SU-DHL-6 (cell line): ENCODE results near the gene CKAP2L.
"Not testable (repeated sequence)": the region's sequence is repeated elsewhere in the genome, so short reads cannot be mapped to it uniquely, and the experiment has no call there.

Experiments
- H2AFZ ChIP-seq: fragments of 200-600 bp; sonication (generic); 2 replicates; pipeline ENCODE4 v1.6.1; 2014; ENCODE audit warnings: low read depth, mild to moderate bottlenecking, moderate library complexity, mixed read lengths, antibody characterized with exemption, low read length; ENCODE audit not compliant: severe bottlenecking
- H3F3A ChIP-seq: fragments of 200-600 bp; shearing (Covaris generic); 2 replicates; pipeline ENCODE4 v1.6.0; 2016; ENCODE audit warnings: antibody characterized with exemption, mild to moderate bottlenecking; ENCODE audit not compliant: insufficient read depth
- H3K27ac ChIP-seq: fragments of 200-600 bp; sonication (generic); 2 replicates; pipeline ENCODE4 v1.5.1; 2016; ENCODE audit warnings: low read depth, mild to moderate bottlenecking, low read length, moderate library complexity, mixed read lengths
- H3K27me3 ChIP-seq: fragments of 200-600 bp; sonication (generic), shearing (Covaris generic); 2 replicates; pipeline ENCODE4 v1.6.0; 2014; ENCODE audit warnings: mild to moderate bottlenecking, low read length
- H3K36me3 ChIP-seq: fragments of 200-600 bp; sonication (generic); 2 replicates; pipeline ENCODE4 v1.6.1; 2014; ENCODE audit warnings: mild to moderate bottlenecking, low read length, mixed read lengths
- H3K4me2 ChIP-seq: fragments of 300-600, 200-600 bp; shearing (Covaris generic), sonication (generic); 2 replicates; pipeline ENCODE4 v1.6.0; 2014; ENCODE audit warnings: low read length, low read depth, mild to moderate bottlenecking; ENCODE audit not compliant: poor library complexity, severe bottlenecking
- H3K4me3 ChIP-seq: fragments of 200-600 bp; sonication (generic); 2 replicates; pipeline ENCODE4 v1.5.1; 2014; ENCODE audit warnings: antibody characterized with exemption, low read length, mild to moderate bottlenecking, mixed read lengths; ENCODE audit not compliant: insufficient read depth, poor library complexity, severe bottlenecking
- H3K79me2 ChIP-seq: fragments of 200-600 bp; sonication (generic); 2 replicates; pipeline ENCODE4 v1.6.1; 2014; ENCODE audit warnings: mild to moderate bottlenecking, low read length, moderate library complexity; ENCODE audit not compliant: insufficient read depth
- H3K9ac ChIP-seq: fragments of 200-600 bp; sonication (generic); 2 replicates; pipeline ENCODE4 v1.7.0; 2014; ENCODE audit warnings: mild to moderate bottlenecking, low read length
- H3K9me2 ChIP-seq: fragments of 200-600 bp; sonication (generic); replicated peaks from 2 replicates; pipeline ENCODE4 v1.6.1; 2014; ENCODE audit warnings: low read length; ENCODE audit not compliant: insufficient read depth
- H3K9me3 ChIP-seq: fragments of 200-600 bp; sonication (generic); 2 replicates; pipeline ENCODE4 v1.6.1; 2014; ENCODE audit warnings: low read length, mixed read lengths; ENCODE audit not compliant: insufficient read depth
- H4K20me1 ChIP-seq: fragments of 200-600 bp; sonication (generic); 2 replicates; pipeline ENCODE4 v1.6.1; 2014; ENCODE audit warnings: low read depth, mild to moderate bottlenecking, antibody characterized with exemption, low read length, moderate library complexity, mixed read lengths
- CTCF ChIP-seq: fragments of 200-600 bp; sonication (generic); IDR thresholded peaks from one replicate; pipeline ENCODE4 v1.5.1; 2017; ENCODE audit warnings: antibody characterized with exemption, mild to moderate bottlenecking, low read length, moderate library complexity; ENCODE audit not compliant: insufficient read depth, poor library complexity, severe bottlenecking
- EZH2phosphoT487 ChIP-seq: fragments of 200-600 bp; sonication (generic), shearing (Covaris generic); conservative IDR thresholded peaks from 2 replicates; pipeline ENCODE4 v1.6.1; 2018; ENCODE audit warnings: mild to moderate bottlenecking, antibody characterized with exemption, low read length, moderate library complexity, mixed read lengths

Gene CKAP2L

GRCh38 chr2:112710956-112711750 is 53.3 kb downstream of the CKAP2L start:
- Histone ChIP-seq H3K9ac (no peak overlapping the region), H3K27me3 (no peaks in the 10 kb centered on the region), H3K4me3 (no peak overlapping the region), H3K36me3 (no peaks in the 10 kb centered on the region), H2AFZ (no peak overlapping the region), H3K4me2 (no peak overlapping the region), H3K9me2 (no peaks in the 10 kb centered on the region), H4K20me1 (no peaks in the 10 kb centered on the region), H3K27ac (no peak overlapping the region), H3K79me2 (no peaks in the 10 kb centered on the region), H3F3A (no peaks in the 10 kb centered on the region), H3K9me3 (no peaks in the 10 kb centered on the region)
- TF ChIP-seq EZH2phosphoT487 = no peak

GRCh38 chr2:112709703-112710102 is 54.7 kb downstream of the CKAP2L start:
- no peak overlapping the region for H3K4me2 ChIP-seq
- H2AFZ ChIP-seq = no peak overlapping the region
- no peak overlapping the region for H3K9ac ChIP-seq
- no peaks in the 10 kb centered on the region for H3K9me2 ChIP-seq
- no peaks in the 10 kb centered on the region for H3K36me3 ChIP-seq
- no peaks in the 10 kb centered on the region for H3K27me3 ChIP-seq
- TF ChIP-seq CTCF (no peak), EZH2phosphoT487 (no peak)
- no peaks in the 10 kb centered on the region for H3F3A ChIP-seq
- H3K79me2 ChIP-seq = no peaks in the 10 kb centered on the region
- no peak overlapping the region for H3K4me3 ChIP-seq
- H3K27ac ChIP-seq = no peak overlapping the region
- H4K20me1 ChIP-seq = no peaks in the 10 kb centered on the region
- H3K9me3 ChIP-seq = no peaks in the 10 kb centered on the region

GRCh38 chr2:112708968-112709367 is 55.4 kb downstream of the CKAP2L start:
- TF ChIP-seq EZH2phosphoT487 (no peak), CTCF (no peak)
- Histone ChIP-seq H3K4me2 (no peak overlapping the region), H3K36me3 (no peaks in the 10 kb centered on the region), H4K20me1 (no peaks in the 10 kb centered on the region), H3K9ac (no peak overlapping the region), H3K4me3 (no peak overlapping the region), H3K27me3 (no peaks in the 10 kb centered on the region), H3F3A (no peaks in the 10 kb centered on the region), H3K9me3 (no peaks in the 10 kb centered on the region), H2AFZ (no peak overlapping the region), H3K79me2 (no peaks in the 10 kb centered on the region), H3K27ac (no peak overlapping the region), H3K9me2 (no peaks in the 10 kb centered on the region)

- H4K20me1 ChIP-seq, H3K79me2 ChIP-seq, H3K27me3 ChIP-seq, H3K27ac ChIP-seq, H2AFZ ChIP-seq, H3K9me3 ChIP-seq, H3K9ac ChIP-seq, H3K9me2 ChIP-seq, H3F3A ChIP-seq, H3K36me3 ChIP-seq, H3K4me3 ChIP-seq, H3K4me2 ChIP-seq: not testable (repeated sequence)
Measured at GRCh38 chr2:112706947-112707346, 57.5 kb downstream of the CKAP2L start.
